GM12873 (cell line): ENCODE data around the gene SMIM41.
A peak's percentile ranks its signal among the peaks of the same experiment; 100 is the strongest.

ENCODE experiments used
- TF ChIP-seq, protein P1 (sequence below): IDR thresholded peaks from 2 replicates; pipeline ENCODE4 v1.5.1; 2012; ENCODE audit warnings: low read depth, mild to moderate bottlenecking, moderate library complexity, low read length, control low read depth; ENCODE audit not compliant: insufficient read depth; ENCODE audit errors: missing control alignments

The SMIM41 gene

GRCh38 chr12:52062167-52063081 is 17.1 kb upstream of the SMIM41 start:
- TF ChIP-seq, protein P1, sequence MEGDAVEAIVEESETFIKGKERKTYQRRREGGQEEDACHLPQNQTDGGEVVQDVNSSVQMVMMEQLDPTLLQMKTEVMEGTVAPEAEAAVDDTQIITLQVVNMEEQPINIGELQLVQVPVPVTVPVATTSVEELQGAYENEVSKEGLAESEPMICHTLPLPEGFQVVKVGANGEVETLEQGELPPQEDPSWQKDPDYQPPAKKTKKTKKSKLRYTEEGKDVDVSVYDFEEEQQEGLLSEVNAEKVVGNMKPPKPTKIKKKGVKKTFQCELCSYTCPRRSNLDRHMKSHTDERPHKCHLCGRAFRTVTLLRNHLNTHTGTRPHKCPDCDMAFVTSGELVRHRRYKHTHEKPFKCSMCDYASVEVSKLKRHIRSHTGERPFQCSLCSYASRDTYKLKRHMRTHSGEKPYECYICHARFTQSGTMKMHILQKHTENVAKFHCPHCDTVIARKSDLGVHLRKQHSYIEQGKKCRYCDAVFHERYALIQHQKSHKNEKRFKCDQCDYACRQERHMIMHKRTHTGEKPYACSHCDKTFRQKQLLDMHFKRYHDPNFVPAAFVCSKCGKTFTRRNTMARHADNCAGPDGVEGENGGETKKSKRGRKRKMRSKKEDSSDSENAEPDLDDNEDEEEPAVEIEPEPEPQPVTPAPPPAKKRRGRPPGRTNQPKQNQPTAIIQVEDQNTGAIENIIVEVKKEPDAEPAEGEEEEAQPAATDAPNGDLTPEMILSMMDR, result no peak

DNA sequence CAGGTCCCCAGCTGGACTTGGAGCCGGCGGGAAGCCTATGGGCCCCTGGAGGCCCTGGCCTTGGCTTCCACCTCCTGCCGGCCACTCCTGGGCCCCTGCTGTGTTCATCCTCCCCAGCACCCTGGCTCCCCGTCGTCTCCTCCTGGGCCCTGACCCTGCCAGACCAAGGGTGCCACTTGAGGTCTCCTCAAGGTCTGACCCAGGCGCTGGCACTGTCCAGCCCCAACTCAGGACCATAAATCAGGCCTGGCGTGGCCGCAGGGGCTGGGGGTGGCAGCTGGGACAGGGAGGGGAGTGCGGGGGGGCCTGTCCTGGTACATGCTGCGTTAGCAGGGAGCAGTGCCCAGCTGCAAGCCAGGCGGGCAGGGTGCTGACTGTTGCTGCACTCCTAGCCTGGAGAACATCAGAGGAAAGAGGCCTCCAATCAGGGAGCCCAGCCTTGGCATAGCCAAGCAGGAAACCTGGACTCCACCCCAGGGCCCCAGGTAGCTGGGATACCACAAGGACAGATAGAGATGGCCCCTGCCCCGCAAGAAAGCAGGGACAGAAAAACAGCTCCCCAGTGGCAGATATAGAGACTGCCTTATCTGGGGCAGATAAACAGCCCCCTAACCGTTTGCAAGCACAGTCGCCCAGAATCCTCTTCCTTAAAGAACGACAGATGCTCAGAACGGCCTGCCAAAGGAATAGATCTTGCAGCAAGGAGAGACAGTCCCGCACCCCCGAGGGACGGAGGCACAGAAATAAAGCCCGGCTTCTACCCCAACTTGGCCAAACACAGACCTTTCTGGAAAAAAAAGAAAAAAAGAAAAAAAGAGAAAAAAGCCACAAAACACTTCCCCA is 16.2 kb upstream of the SMIM41 start:
- TF ChIP-seq, protein P1, result no peak

GRCh38 chr12:52063981-52064649 is 15.4 kb upstream of the SMIM41 start:
- TF ChIP-seq, protein P1, result no peak

DNA sequence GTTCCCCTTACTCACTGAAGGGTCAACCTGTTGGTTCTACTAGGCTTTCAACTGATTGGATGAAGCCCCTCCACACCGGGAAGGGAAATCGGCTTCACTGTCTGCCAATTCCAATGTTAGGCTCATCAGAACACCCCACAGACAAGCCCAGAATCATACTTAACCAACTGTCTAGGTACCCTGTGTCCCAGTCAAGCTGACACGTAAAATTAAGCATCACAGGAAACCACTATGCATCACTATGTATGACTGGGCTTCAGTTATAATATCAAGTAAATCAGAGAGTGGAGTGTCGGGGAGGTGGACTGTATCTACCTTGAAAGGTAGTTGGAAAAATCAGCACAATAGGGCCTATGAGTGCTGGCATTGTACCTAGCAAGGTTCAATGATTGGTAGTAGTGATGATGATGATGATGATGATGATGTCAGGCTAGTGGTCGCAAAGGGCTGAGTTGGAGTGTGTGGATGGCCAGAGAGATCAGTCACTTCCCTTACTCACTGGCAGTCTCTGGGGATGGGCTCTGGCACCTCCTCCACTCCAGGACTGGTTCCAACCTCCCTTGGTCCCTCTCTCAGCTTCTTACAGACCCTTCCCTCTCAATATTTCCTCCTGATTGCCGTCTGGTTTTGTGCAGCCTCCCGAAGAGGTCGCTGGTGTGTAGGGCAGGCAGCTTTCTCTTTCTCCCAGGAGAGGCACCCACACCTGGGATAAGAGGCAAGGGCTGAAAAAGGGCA is 13.0 kb upstream of the SMIM41 start:
- TF ChIP-seq, protein P1, result no peak

DNA sequence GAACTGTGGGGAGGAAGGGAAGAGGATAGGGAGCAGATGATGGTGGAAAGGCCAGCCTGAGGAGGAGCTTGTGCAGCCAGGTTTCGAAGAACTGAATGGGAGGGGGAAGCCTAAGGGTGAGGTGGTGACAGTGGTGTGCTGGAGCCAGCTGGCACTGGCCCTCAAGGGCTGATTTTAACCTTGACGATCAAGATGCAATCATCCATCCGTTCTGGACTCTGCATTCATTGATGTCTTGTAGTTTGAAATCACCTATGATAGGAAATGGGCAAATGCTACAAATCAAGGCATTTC is 12.5 kb upstream of the SMIM41 start:
- TF ChIP-seq, protein P1, result no peak

- TF ChIP-seq, protein P1, result peak; percentile 94
Measured at GRCh38 chr12:52069327-52070184, 9.9 kb upstream of the SMIM41 start, which contains the start of gene ATG101. Gene ATG101 (plus strand): TSS chr12:52069978. CDS start chr12:52073651, 3,673 bp downstream.
